HG02763 (cell line): Measurements from ENCODE around the gene CDKAL1.
"Not testable (repeated sequence)": the region's sequence is repeated elsewhere in the genome, so short reads cannot be mapped to it uniquely, and the experiment has no call there.

Source experiments
- ATAC-seq: cut with Tn5 transposase; IDR thresholded peaks from one replicate; pipeline ENCODE4 v1.9.1; 2021; ENCODE audit warnings: mild to moderate bottlenecking, moderate library complexity; ENCODE audit not compliant: unreplicated experiment

The CDKAL1 gene

DNA sequence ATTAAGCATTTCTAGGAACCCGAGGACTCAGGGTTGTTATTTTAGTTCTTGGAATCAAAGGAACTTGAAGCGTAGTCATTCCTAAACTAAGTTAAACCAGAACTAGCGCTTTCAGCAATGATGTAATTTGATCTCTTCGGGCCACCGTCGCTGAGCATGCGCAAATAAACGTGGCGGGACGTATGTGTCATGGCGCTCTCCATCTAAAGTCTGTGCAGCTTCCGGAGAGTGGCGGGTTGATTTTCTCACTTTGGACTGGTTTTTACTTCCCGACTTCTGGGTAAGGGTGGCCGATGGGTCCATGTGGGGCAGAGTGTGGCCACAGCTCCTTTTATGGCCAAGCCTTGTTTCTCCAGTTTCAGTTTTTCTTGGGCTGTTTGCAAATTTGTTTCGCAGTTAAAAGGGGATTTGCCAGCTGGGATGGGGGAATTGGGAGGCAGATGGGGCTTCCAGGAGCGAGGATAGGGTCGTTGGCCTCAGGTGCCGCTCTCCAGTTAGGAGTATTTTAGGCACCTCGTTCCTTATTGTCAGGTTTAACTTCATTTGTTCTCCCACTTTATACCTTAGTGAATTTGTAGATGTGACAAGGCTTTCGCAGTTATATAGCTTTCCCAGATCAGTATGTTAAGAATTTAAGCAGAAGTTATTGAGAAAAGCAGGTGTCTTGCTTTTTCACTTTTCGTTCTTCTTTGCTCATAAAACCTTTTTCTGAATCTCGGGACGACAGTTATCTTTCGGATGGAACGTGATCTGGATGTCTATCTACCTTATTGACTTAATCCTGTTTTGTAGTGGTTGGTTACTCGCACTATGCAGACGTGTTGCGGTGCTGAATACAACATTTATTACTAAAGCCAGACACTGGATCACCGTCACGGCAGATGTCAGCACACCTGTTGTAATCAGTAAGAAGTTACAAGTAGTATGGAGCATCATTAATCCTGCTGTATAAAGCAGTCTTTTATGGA is at the start of gene CDKAL1:
Gene CDKAL1 (plus strand): TSS at position 163 of the 968 bp plus-strand sequence. CDS start 11,894 bp downstream, outside the sequence.
- ATAC-seq, result peak; percentile 81

DNA sequence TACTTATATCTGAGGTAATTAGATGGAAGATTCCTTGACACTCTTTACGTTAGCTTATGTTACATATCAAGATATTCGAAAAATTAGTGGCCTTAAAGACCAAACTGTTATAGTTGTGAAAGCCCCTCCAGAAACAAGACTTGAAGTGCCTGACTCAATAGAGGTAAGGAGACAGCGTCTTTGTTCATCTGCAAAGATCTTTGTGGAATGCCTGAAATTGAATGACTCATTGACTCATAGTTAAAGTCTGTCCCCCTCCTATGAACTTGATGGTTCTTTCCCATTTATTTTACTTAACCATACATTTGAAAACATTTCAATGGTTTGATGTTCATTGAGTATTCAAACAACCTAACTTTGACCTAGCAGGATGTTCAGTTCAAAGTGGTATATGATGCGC is 47.6 kb upstream of the CDKAL1 start:
- ATAC-seq, result no peak

DNA sequence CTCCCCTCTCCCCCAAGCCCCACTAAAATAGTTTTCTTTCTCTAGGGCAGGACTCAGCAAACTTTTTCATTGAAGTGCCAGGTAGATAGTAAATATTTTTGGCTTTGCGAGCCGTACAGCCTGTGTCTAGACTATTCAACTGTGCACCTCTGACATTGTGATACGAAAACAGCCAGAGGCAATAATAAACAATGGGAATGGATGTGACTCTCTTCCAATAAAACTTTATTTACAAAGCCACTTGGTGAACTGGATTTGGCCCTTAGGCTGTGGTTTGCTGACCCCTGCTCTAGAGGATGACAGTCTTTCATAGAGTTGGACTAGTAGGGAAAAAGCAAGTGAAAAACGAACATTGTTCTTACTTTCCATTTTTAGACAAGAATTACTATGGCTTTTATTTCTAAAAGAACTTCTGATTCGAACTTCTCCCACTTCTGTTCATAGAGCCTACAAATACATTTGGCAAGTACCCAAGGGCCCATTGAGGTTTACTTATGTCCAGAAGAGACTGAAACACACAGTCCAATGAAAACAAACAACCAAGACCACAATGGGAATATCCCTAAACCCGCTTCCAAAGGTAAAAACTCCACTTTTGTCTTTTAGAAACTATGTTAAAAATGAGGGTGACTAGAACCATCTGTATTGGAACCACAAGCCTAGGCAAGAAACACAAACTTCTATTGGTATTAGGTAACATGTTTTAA is 46.4 kb upstream of the CDKAL1 start:
- no peak for ATAC-seq

DNA sequence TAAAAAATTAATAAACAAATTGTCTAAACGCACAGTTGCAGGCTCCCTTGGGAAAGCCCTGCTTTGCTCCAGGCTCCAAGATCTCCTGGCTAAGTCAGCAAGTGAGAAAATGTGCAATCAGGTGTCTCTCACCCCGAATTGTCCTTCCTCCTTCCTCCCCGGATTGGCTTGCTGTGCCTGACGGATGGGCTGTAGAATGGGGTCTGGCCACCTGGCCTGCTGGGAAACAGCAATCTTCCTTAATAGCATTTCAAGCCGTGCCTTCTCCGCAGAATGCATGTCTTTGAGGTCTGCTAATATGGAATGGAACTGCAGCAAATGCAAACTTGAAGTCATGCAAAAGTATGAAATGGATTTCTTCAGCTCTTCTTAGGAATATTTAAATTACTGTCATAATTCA is 43.7 kb upstream of the CDKAL1 start:
- ATAC-seq, result no peak

DNA sequence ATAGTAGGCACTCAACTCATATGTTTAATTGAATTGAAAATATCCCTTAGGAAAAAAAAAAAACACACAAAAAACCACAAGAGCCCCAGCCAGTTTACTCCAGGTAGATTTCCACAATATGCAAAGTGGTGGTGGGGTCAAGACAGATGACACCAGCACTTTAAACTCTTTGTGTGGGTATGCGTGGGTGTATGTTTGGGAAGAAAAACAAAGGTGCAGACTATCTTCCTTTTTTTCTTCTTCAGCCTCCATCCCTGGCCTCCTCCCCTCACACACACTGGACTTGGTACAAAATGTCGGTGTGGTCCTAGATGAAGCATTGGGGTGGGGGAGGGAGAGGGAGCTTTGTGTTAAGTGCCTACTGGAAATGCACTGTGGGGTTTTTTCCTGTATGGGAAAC is 42.2 kb upstream of the CDKAL1 start:
- no peak for ATAC-seq

DNA sequence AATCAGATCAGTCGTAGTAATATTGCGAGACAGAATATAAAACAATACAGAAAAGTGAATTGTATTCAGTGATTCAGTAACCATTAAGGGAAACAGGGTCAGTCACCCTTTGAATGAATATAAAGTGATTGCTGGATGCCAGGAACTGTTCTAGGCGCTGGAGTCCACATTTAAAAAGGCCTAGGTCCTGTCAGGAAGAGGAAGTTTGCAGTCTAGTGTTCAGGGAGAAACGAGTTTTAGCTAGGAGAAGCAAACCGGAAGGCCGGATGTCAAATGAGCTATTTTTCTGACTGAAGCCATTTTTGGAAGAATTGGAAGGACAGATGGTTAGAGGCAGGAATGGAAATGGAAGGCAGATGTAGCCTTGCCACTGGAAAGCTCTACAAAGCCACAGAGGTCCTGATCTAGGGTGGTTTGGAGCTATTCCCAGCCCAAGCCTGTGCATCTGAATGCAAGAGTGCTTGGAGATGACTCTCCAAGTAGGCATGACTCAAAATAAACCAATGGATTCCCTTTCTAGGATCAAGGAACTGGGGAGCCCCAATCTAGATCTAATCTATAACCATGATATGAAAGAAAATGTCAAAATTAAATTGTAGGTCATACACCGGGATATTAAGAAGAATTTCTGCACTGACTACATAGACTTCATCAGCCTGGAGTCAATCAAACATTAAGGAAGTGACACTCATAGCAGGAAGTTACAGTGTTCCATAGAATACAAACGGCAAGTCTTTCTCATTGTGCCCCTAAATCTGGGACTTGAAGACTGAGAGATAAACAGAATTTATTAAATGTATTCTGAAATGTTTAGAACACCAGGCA is 36.8 kb upstream of the CDKAL1 start:
- ATAC-seq, result no peak

DNA sequence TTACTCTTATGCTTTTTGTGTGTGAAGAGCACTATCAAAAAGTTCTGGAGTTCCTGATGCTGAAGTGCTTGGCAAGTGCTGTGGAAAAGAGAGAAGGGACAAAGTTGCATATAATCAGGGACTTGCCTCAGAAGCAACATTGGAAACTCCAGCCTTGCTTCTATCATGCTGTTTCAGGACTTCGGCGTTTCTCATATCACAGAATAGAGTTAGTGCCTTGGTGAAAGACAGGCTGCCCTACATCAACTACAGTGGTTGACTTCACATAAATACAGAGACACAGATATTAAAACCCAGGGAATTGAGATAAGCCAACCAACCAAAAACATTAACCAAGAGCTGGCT is 36.2 kb upstream of the CDKAL1 start:
- ATAC-seq, result no peak

DNA sequence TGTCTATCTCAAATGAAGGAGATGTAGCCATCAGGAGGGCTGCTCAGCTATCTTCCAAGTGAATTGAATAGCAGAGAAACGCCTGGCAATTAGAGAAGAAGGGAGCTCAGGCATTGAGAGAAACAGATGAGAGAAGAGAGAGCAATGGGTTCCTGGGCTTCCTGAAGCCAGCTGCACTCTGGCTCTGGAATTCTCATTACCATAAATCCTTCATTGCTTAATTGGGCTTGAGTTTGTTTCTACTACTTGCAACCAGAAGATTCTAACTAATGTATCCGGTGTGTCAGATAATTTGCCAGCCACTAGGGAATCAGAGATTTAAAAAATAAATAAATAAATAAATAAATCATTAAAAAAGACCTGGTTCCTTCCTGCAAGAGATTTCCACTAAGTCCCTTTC is 25.0 kb upstream of the CDKAL1 start:
- ATAC-seq, result no peak

DNA sequence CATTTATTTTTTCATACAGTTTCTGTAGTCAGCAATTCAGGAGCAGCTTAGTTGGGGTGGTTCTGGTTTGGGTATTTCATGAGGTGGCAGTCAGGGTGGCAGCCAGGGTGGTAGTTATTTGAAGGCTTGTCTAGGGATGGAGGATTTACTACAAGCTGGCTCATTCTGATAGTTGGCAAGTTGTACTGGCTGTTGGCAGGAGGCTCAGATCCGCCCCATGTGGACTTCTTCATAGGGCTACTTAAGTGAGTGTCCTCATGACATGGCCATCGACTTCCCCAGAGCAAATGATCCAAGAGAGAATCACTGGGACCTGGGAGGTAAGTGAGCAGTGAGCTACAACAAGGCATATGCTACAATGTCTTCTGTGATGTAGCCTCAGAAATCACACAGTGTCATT is 22.4 kb upstream of the CDKAL1 start:
- no peak for ATAC-seq

DNA sequence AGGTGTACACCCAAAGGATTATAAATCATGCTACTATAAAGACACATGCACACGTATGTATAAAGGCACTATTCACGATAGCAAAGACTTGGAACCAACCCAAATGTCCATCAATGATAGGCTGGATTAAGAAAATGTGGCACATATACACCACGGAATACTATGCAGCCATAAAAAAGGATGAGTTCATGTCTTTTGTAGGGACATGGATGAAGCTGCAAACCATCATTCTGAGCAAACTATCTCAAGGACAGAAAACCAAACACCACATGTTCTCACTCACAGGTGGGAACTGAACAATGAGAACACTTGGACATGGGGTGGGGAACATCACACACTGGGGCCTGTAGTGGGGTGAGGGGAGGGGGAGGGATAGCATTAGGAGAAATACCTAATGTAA is 9.0 kb upstream of the CDKAL1 start:
- ATAC-seq, result not testable (repeated sequence)

DNA sequence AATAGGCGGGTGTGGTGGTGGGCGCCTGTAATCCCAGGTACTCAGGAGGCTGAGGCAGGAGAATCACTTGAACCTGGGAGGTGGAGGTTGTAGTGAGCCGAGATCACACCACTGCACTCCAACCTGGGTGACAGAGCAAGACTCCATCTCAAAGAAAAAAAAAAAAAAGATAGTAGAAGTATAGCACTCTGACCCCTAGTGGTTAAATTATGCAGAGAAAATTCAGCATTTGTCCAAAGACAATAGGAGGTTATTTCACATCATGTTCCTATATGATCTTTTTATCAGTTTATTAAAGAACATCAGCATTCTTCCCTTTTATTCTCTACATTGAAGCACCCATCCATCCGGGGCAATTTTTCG is 5.2 kb upstream of the CDKAL1 start:
- not testable (repeated sequence) for ATAC-seq

DNA sequence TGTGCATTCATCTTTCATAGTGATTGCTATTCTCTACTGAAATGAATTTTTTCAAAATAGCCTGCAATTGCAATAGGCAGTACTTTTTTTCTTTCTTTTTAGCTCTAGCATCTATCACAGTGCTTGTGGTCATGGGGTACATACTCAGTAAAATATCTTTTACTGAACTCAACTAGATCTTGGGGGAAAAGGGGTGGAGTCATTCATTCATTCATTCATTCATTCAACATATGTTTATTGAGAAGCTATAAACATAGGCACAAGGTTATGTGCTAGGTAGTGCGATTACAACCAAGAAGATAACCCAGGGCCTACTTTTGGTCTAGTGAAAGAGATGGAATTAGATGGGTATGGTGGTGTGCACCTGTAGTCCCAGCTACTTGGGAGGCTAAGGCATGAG is 1.4 kb upstream of the CDKAL1 start:
- no peak for ATAC-seq

DNA sequence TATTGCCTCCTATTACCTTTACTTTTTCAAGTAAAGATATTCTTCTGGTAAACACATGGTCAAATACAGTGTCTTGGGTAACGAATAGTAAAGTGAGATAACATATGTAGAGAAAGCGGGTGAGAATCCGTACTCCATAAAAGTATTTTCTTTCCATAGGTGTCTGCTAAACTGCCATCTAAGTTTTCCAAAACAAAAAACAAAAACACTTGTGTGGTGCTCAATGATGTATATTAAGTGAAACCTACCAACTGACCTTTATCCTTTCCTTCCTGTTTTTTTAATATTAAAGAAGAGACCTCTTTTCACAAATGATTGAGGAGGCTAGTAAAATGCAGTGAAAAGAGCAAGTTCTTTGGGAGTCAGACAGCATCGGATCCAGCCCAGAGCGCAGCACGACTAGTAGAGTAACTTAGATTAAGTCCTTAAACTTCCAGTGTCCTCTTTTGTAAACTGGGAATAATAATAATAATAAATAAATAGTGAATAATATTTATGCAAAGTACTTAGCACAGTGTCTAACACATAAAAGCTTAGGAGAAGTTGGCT is 437 bp upstream of the CDKAL1 start:
- no peak for ATAC-seq

DNA sequence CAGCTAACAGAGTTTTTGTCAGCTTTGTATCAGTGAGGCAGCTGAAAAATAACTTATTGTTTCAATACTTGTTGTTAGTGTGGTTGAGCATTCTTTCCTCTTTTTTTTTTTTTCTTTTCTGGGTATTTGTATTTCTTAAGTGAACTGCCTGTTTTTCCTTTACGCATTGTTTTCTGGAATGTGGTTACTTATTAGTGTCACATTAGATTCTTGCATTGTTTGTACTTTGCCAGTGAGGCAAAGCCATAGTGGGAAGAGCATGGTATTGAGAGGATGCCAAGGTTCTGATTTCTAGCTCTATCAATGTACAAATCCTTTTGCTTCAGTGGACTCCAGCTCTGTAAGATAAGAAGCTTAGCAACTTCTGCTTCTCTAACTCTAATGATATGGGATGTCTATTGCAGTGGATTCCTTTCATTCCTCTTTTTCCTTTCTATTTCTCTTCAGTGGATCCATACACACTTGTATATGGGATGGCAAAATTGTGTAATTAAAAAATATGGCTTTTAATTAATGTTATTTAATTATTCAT is 3.9 kb downstream of the CDKAL1 start:
- no peak for ATAC-seq

DNA sequence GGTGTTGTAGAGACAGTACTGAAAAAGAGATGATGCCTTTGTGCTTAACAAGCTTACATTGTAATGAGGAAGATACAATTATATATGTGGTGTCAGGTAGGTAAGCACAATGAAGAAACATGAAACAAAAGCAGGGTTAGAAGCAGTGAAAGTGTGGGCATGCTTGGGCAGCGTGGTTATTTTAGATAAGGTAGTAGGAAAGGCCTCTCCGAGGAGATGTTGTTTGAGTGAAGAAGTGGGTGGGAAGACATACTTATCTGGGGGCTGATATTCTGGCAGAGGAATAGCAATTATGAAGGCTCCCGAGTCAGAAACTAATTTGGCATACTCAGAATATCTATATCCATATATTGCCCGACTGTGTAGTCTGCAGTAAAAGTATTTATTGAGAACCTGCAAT is 4.7 kb downstream of the CDKAL1 start:
- ATAC-seq, result no peak

DNA sequence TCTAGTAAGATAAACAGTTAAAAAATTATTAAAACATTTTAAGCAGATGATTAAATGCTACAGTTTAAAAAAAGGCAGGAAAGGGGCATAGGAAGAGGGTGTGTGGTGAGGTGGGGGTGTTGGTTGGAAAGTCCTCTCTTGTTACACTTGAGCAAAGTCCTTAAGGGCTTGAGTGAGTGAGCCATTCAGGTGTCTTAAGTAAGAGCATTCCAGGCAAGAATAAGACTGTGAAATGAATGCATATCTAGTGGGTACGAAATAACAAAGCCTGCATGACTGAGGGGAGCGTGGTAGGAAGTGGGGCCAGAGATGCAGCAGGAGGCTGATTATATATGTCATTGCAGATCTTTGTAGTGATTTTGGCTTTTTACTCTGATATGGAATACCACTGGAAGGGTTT is 5.1 kb downstream of the CDKAL1 start:
- ATAC-seq, result no peak

DNA sequence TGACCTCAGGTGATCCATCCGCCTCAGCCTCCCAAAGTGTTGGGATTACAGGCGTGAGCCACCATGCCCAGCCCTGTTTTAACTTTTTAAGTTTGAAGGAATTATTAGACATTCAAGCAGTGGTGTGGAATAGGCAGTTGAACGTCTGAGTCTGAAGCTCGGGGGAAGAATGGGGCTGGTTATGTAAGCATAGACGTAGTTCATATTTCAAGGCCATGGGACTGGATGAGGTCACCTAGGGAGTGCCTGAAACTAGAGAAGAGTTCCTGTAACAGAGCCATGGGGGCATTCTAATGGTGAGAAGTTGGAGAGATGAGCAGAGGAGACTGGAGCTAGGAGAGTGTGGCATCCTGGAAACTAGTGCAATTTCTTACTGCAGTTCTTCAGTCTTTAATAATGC is 6.4 kb downstream of the CDKAL1 start:
- ATAC-seq, result no peak

DNA sequence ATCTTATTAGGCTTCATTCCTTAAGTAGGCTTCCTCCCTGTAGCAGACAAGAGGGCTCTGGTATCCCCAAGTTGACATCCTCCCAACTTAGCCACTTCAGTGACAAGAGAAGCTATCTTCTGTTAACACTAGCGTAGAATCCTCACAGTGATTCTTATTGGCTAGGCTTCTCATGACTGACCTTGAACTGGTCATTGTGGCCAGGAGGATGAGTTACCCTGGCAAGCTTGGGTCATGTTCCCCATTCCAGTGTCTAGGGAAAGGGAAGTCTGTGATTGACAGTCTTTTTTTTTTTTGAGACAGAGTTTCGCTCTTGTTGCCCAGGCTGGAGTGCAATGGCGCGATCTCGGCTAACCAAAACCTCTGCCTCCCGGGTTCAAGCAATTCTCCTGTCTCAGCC is 7.1 kb downstream of the CDKAL1 start:
- ATAC-seq, result no peak

DNA sequence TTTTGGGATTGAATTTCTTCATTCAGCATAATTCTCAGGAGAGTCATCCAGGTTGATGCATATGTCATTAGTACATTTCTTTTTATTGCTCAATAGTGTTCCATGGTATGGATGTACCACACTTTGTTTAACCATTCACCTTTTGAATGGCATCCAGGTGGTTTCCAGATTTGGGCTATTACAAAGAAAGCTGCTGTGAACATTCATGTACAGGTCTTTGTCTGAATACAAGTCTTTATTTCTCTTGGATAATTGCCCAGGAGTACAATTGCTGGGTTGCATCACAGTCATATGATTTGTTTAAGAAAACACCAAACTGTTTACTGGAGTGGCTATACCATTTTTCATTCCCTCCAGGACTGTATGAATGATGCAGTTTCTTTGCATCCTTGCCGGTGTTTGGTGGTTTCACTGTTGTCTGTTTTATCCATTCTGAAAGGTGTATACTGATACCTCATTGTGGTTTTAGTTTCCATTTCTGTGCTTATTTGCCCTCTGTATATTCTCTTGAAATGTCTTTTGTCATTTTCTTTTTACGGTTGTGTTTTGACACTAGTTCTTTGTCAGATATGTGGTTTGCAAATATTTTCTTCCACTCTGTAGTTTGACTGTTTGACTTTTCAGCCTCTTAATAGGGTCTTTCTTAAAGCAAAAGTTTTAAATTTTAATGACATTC is 8.8 kb downstream of the CDKAL1 start:
- peak; percentile 98 for ATAC-seq

DNA sequence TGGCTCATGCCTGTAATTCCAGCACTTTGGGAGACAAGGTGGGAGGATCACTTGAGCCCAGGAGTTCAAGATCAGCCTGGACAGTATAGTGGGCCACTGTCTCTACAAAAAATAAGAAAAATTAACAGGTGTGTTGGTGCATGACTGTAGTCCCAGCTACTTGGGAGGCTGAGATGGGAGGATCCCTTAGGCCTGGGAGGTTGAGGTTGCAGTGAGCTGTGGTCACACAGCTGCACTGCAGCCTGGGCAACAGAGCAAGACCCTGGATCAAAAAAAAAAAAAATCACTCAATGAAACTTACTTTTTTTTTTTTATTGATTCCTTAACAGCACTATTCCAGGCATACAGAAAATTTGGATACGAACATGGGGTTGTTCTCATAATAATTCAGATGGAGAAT is 14.0 kb downstream of the CDKAL1 start:
- no peak for ATAC-seq
